Vagina (tissue), 2 donors: ENCODE data around the gene DYNAP.

Experiments used
- CTCF ChIP-seq, 3 experiments: fragments of 450-650 bp in 2 of 3; fragments of 200-600 bp in 1 of 3; sonication (generic) in 1 of 3; IDR thresholded peaks; one replicate each; pipeline ENCODE4 v1.5.1; 2017 to 2019; ENCODE audit warnings: antibody characterized with exemption in 3 of 3, mild to moderate bottlenecking in 2 of 3, moderate library complexity in 2 of 3
- POLR2A ChIP-seq, 2 donors: fragments of 450-650 bp; IDR thresholded peaks; one replicate each; pipeline ENCODE4 v1.6.1; 2017; ENCODE audit warnings: antibody characterized with exemption in 2 of 2, mild to moderate bottlenecking in 2 of 2, moderate library complexity in 2 of 2

GRCh38 chr18:54585743-54586142, 5.3 kb upstream of the DYNAP start:
- TF ChIP-seq CTCF (IDR thresholded peaks at IDR 0.05) (no peak), POLR2A (IDR thresholded peaks at IDR 0.05) (no peak)
